Stimulated activated naive CD8-positive, alpha-beta T cell treated with anti-CD3 and anti-CD28 coated beads, Interleukin-15, Interleukin-2, amounts not matched to agents 100 ng/mL and 50 ng/mL, for 24 hours (primary cell): ENCODE results near the gene MIER3.

Experiments
- H3K27ac Mint-ChIP-seq: one replicate; pipeline ENCODE4 v1.8.0; 2021; ENCODE audit warnings: mild to moderate bottlenecking, mixed read lengths
- H3K27me3 Mint-ChIP-seq: one replicate; pipeline ENCODE4 v1.8.0; 2021; ENCODE audit warnings: mixed read lengths
- H3K36me3 Mint-ChIP-seq: one replicate; pipeline ENCODE4 v1.8.0; 2021; ENCODE audit warnings: low read depth, mixed read lengths
- H3K4me1 Mint-ChIP-seq: one replicate; pipeline ENCODE4 v1.8.0; 2021; ENCODE audit warnings: low read depth, mixed read lengths
- H3K4me3 Mint-ChIP-seq: one replicate; pipeline ENCODE4 v1.8.0; 2021; ENCODE audit warnings: mild to moderate bottlenecking, mixed read lengths
- H3K9me3 Mint-ChIP-seq: one replicate; pipeline ENCODE4 v1.8.0; 2021; ENCODE audit warnings: mixed read lengths

MIER3 gene

GRCh38 chr5:56934325-56934724, 17.6 kb downstream of the MIER3 start:
- peaks cover 62% of the 10 kb centered on the region for H3K36me3 Mint-ChIP-seq
- no peak overlapping the region for H3K4me3 Mint-ChIP-seq
- no peaks in the 10 kb centered on the region for H3K9me3 Mint-ChIP-seq
- no peaks in the 10 kb centered on the region for H3K4me1 Mint-ChIP-seq
- H3K27me3 Mint-ChIP-seq, result no peaks in the 10 kb centered on the region
- no peak overlapping the region for H3K27ac Mint-ChIP-seq

- H3K4me1 Mint-ChIP-seq, result no peaks in the 10 kb centered on the region
- peaks cover 62% of the 10 kb centered on the region for H3K36me3 Mint-ChIP-seq
- H3K27me3 Mint-ChIP-seq, result no peaks in the 10 kb centered on the region
- no peak overlapping the region for H3K4me3 Mint-ChIP-seq
- H3K9me3 Mint-ChIP-seq, result no peaks in the 10 kb centered on the region
- no peak overlapping the region for H3K27ac Mint-ChIP-seq
Observed at GRCh38 chr5:56922922-56923321, 29.0 kb downstream of the MIER3 start.

GRCh38 chr5:56919942-56920662, 31.8 kb downstream of the MIER3 start:
- Mint-ChIP-seq H3K4me1 (no peaks in the 10 kb centered on the region), H3K27ac (no peak overlapping the region), H3K4me3 (no peak overlapping the region), H3K27me3 (no peaks in the 10 kb centered on the region), H3K9me3 (no peaks in the 10 kb centered on the region), H3K36me3 (peaks cover 43% of the 10 kb centered on the region)

- Mint-ChIP-seq H3K4me3 (no peak overlapping the region), H3K4me1 (no peaks in the 10 kb centered on the region), H3K27ac (no peak overlapping the region), H3K36me3 (peaks cover 26% of the 10 kb centered on the region), H3K9me3 (no peaks in the 10 kb centered on the region), H3K27me3 (no peaks in the 10 kb centered on the region)
Observed at GRCh38 chr5:56918054-56918453, 33.9 kb downstream of the MIER3 start.

- Mint-ChIP-seq H3K36me3 (peaks cover 21% of the 10 kb centered on the region), H3K9me3 (no peaks in the 10 kb centered on the region), H3K27me3 (no peaks in the 10 kb centered on the region), H3K4me1 (no peaks in the 10 kb centered on the region), H3K27ac (no peak overlapping the region), H3K4me3 (no peak overlapping the region)
Observed at GRCh38 chr5:56917534-56917933, 34.4 kb downstream of the MIER3 start.

GRCh38 chr5:56914678-56915077, 37.2 kb downstream of the MIER3 start:
- Mint-ChIP-seq H3K4me3 (no peak overlapping the region), H3K36me3 (peaks cover 4% of the 10 kb centered on the region), H3K4me1 (peaks cover 12% of the 10 kb centered on the region), H3K9me3 (no peaks in the 10 kb centered on the region), H3K27ac (no peak overlapping the region), H3K27me3 (no peaks in the 10 kb centered on the region)

- Mint-ChIP-seq H3K9me3 (no peaks in the 10 kb centered on the region), H3K4me3 (no peak overlapping the region), H3K27me3 (no peaks in the 10 kb centered on the region), H3K27ac (no peak overlapping the region), H3K36me3 (peaks cover 4% of the 10 kb centered on the region), H3K4me1 (peaks cover 16% of the 10 kb centered on the region)
Observed at GRCh38 chr5:56913766-56914165, 38.2 kb downstream of the MIER3 start.

- peak overlapping the region; percentile 92 for H3K27ac Mint-ChIP-seq
- H3K4me3 Mint-ChIP-seq, result peak overlapping the region; percentile 92
- H3K27me3 Mint-ChIP-seq, result no peaks in the 10 kb centered on the region
- H3K36me3 Mint-ChIP-seq, result no peaks in the 10 kb centered on the region
- peaks cover 22% of the 10 kb centered on the region for H3K4me1 Mint-ChIP-seq
- H3K9me3 Mint-ChIP-seq, result no peaks in the 10 kb centered on the region
Observed at GRCh38 chr5:56910210-56910965, 41.5 kb downstream of the MIER3 start.

GRCh38 chr5:56909294-56910209, 42.4 kb downstream of the MIER3 start, which contains the start of gene SETD9:
Gene SETD9, plus strand, starts transcription at chr5:56909596. Its CDS starts 50 bp downstream, at chr5:56909646.
- Mint-ChIP-seq H3K4me3 (peak within 1 kb of the TSS; percentile 92), H3K9me3 (no peaks in the 10 kb centered on the region), H3K36me3 (no peaks in the 10 kb centered on the region), H3K4me1 (peaks cover 22% of the 10 kb centered on the region), H3K27ac (peak within 1 kb of the TSS; percentile 92), H3K27me3 (no peaks in the 10 kb centered on the region)

- H3K27me3 Mint-ChIP-seq, result no peaks in the 10 kb centered on the region
- peak overlapping the region; percentile 85 for H3K27ac Mint-ChIP-seq
- H3K9me3 Mint-ChIP-seq, result no peaks in the 10 kb centered on the region
- peaks cover 22% of the 10 kb centered on the region for H3K4me1 Mint-ChIP-seq
- peak overlapping the region; percentile 92 for H3K4me3 Mint-ChIP-seq
- H3K36me3 Mint-ChIP-seq, result no peaks in the 10 kb centered on the region
Observed at GRCh38 chr5:56908942-56909293, 43.0 kb downstream of the MIER3 start.

GRCh38 chr5:56900858-56901578, 50.9 kb downstream of the MIER3 start:
- H3K36me3 Mint-ChIP-seq, result peaks cover 11% of the 10 kb centered on the region
- H3K4me1 Mint-ChIP-seq, result peaks cover 6% of the 10 kb centered on the region
- no peaks in the 10 kb centered on the region for H3K9me3 Mint-ChIP-seq
- H3K4me3 Mint-ChIP-seq, result no peak overlapping the region
- H3K27ac Mint-ChIP-seq, result no peak overlapping the region
- no peaks in the 10 kb centered on the region for H3K27me3 Mint-ChIP-seq

- no peak overlapping the region for H3K4me3 Mint-ChIP-seq
- no peaks in the 10 kb centered on the region for H3K9me3 Mint-ChIP-seq
- no peaks in the 10 kb centered on the region for H3K27me3 Mint-ChIP-seq
- H3K27ac Mint-ChIP-seq, result no peak overlapping the region
- peaks cover 6% of the 10 kb centered on the region for H3K4me1 Mint-ChIP-seq
- peaks cover 15% of the 10 kb centered on the region for H3K36me3 Mint-ChIP-seq
Observed at GRCh38 chr5:56900395-56900794, 51.5 kb downstream of the MIER3 start.

GRCh38 chr5:56898213-56898612, 53.7 kb downstream of the MIER3 start:
- Mint-ChIP-seq H3K4me1 (peaks cover 6% of the 10 kb centered on the region), H3K27ac (peak overlapping the region; percentile 43)

GRCh38 chr5:56896763-56897162, 55.2 kb downstream of the MIER3 start:
- H3K27ac Mint-ChIP-seq, result no peak overlapping the region
- no peaks in the 10 kb centered on the region for H3K9me3 Mint-ChIP-seq
- H3K36me3 Mint-ChIP-seq, result peaks cover 44% of the 10 kb centered on the region
- H3K4me3 Mint-ChIP-seq, result no peak overlapping the region
- peaks cover 6% of the 10 kb centered on the region for H3K4me1 Mint-ChIP-seq
- H3K27me3 Mint-ChIP-seq, result no peaks in the 10 kb centered on the region

More at GRCh38 chr5:56898213-56898612, 53.7 kb downstream of the MIER3 start:
- Mint-ChIP-seq H3K27me3 (no peaks in the 10 kb centered on the region), H3K4me3 (no peak overlapping the region), H3K36me3 (peaks cover 33% of the 10 kb centered on the region), H3K9me3 (no peaks in the 10 kb centered on the region)
